DND-41 (cell line): ENCODE data around the gene HMGCL.

ENCODE experiments used
- ATAC-seq: fragments of 200-7000 bp; cut with Tn5 transposase; 3 replicates; pipeline ENCODE4 v1.9.1; 2021; ENCODE audit warnings: low read depth; ENCODE audit not compliant: insufficient read depth
- DNase-seq: peaks from one replicate; pipeline ENCODE4 v3.0.0-alpha.2; 2020
- H2AFZ ChIP-seq: 2 replicates; pipeline ENCODE4 v1.6.0; 2012; ENCODE audit warnings: low read depth, low read length
- H3K27ac ChIP-seq: 2 replicates; pipeline ENCODE4 v1.5.1; 2012; ENCODE audit warnings: low read length, inconsistent platforms
- H3K27me3 ChIP-seq: fragments of 200-600 bp; sonication (generic); 2 replicates; pipeline ENCODE4 v1.6.0; 2012; ENCODE audit warnings: low read length, mild to moderate bottlenecking, inconsistent platforms; ENCODE audit not compliant: insufficient read depth, poor library complexity
- H3K36me3 ChIP-seq: 2 replicates; pipeline ENCODE4 v1.5.1; 2012; ENCODE audit warnings: low read length, inconsistent platforms; ENCODE audit not compliant: insufficient read depth
- H3K4me1 ChIP-seq: 2 replicates; pipeline ENCODE4 v1.5.1; 2012; ENCODE audit warnings: mild to moderate bottlenecking, low read length; ENCODE audit not compliant: insufficient read depth
- H3K4me2 ChIP-seq: 2 replicates; pipeline ENCODE4 v1.6.0; 2012; ENCODE audit warnings: mild to moderate bottlenecking, moderate library complexity, low read length, inconsistent platforms; ENCODE audit not compliant: insufficient read depth
- H3K4me3 ChIP-seq, 2 experiments: fragments of 200-600 bp in 1 of 2; shearing (Covaris generic) in 1 of 2; 2 replicates each; pipeline ENCODE4 v1.5.1; 2012 to 2016; ENCODE audit warnings: inconsistent platforms in 2 of 2, low read length in 2 of 2, mild to moderate bottlenecking in 2 of 2, low read depth in 1 of 2, moderate library complexity in 1 of 2
- H3K79me2 ChIP-seq: 2 replicates; pipeline ENCODE4 v1.6.0; 2012; ENCODE audit warnings: low read length, inconsistent platforms; ENCODE audit not compliant: insufficient read depth
- H3K9ac ChIP-seq: 2 replicates; pipeline ENCODE4 v1.6.0; 2012; ENCODE audit warnings: low read depth, mild to moderate bottlenecking, inconsistent platforms, low read length, moderate library complexity
- H3K9me3 ChIP-seq: 2 replicates; pipeline ENCODE4 v1.5.1; 2012; ENCODE audit warnings: low read length, moderate library complexity, mild to moderate bottlenecking, inconsistent platforms; ENCODE audit not compliant: insufficient read depth, severe bottlenecking
- H4K20me1 ChIP-seq: 2 replicates; pipeline ENCODE4 v1.6.0; 2012; ENCODE audit warnings: low read length; ENCODE audit not compliant: insufficient read depth
- EZH2 ChIP-seq: IDR thresholded peaks from 3 replicates; pipeline ENCODE4 v1.6.1; 2012; ENCODE audit warnings: borderline replicate concordance, low read depth, mild to moderate bottlenecking, moderate library complexity, low read length, inconsistent platforms; ENCODE audit not compliant: severe bottlenecking
- TF ChIP-seq, protein P1 (sequence below): IDR thresholded peaks from 2 replicates; pipeline ENCODE4 v1.5.1; 2012; ENCODE audit warnings: borderline replicate concordance, low read length, moderate library complexity, mild to moderate bottlenecking; ENCODE audit not compliant: poor library complexity, severe bottlenecking; ENCODE audit errors: extremely low read depth

The HMGCL gene

DNA sequence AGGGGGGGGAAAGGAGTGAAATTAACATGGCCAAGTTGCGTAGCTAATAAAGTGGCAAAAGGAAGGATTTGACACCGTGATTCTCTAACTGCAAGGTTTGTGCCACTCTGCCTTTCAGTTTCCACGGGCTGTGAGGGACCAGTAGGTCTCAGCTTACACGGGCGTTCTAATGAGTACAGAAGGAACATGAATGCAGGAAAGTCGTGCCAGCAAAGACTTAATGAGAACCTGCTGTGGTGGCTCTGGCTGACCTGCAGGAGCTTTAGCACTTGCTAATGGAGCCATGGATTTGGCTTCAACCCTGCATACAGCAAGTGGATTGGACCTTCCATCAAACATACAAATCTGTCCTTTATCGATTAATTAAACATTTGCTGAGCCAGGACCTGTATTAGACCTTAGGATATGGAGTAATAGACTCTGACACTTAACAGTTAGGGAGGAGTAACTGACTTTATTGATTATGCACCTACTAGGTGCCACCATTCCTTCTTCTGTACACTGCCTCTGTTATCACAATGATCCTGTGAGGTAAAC lies 62.1 kb downstream of the HMGCL start:
- peaks cover 63% of the 10 kb centered on the region for H3K36me3 ChIP-seq
- H2AFZ ChIP-seq, result no peak overlapping the region
- no peak overlapping the region for H3K4me3 ChIP-seq
- ATAC-seq (no peak), DNase-seq (no peak)
- H3K9me3 ChIP-seq, result no peaks in the 10 kb centered on the region
- H4K20me1 ChIP-seq, result peaks cover 6% of the 10 kb centered on the region
- no peak overlapping the region for H3K4me2 ChIP-seq
- H3K27me3 ChIP-seq, result no peaks in the 10 kb centered on the region
- H3K27ac ChIP-seq, result no peak overlapping the region
- no peaks in the 10 kb centered on the region for H3K79me2 ChIP-seq
- TF ChIP-seq, protein P1, sequence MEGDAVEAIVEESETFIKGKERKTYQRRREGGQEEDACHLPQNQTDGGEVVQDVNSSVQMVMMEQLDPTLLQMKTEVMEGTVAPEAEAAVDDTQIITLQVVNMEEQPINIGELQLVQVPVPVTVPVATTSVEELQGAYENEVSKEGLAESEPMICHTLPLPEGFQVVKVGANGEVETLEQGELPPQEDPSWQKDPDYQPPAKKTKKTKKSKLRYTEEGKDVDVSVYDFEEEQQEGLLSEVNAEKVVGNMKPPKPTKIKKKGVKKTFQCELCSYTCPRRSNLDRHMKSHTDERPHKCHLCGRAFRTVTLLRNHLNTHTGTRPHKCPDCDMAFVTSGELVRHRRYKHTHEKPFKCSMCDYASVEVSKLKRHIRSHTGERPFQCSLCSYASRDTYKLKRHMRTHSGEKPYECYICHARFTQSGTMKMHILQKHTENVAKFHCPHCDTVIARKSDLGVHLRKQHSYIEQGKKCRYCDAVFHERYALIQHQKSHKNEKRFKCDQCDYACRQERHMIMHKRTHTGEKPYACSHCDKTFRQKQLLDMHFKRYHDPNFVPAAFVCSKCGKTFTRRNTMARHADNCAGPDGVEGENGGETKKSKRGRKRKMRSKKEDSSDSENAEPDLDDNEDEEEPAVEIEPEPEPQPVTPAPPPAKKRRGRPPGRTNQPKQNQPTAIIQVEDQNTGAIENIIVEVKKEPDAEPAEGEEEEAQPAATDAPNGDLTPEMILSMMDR, result no peak
- TF ChIP-seq EZH2, result no peak
- H3K4me1 ChIP-seq, result no peaks in the 10 kb centered on the region
- no peak overlapping the region for H3K9ac ChIP-seq

DNA sequence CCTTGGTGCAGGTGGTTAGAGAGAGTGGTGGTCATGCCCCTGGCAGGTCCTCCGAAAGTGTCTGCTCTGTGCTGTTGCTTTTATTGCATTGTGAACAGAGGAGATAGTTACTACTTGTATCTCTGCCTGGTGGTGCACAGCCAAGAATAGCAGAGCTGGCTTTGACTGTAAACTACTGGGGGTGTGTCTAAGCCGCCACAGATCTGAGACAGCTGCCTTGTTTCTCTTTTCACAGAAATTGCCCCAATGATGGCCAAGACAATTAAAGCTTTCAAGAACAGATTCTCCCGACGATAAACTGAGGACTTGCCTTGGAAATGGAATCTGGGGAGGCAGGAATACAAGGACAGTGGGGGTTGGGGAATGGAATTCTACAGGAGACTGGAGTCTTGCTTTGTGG lies 66.0 kb downstream of the HMGCL start:
- Histone ChIP-seq H3K27me3 (no peaks in the 10 kb centered on the region), H4K20me1 (peaks cover 6% of the 10 kb centered on the region), H3K9ac (no peak overlapping the region), H3K4me3 (no peak overlapping the region), H3K9me3 (no peaks in the 10 kb centered on the region), H3K36me3 (peaks cover 88% of the 10 kb centered on the region), H2AFZ (no peak overlapping the region), H3K27ac (no peak overlapping the region), H3K4me1 (no peaks in the 10 kb centered on the region), H3K79me2 (no peaks in the 10 kb centered on the region), H3K4me2 (no peak overlapping the region)
- no peak for DNase-seq
- ATAC-seq, result no peak
- TF ChIP-seq, protein P1, result no peak
- TF ChIP-seq EZH2, result no peak

DNA sequence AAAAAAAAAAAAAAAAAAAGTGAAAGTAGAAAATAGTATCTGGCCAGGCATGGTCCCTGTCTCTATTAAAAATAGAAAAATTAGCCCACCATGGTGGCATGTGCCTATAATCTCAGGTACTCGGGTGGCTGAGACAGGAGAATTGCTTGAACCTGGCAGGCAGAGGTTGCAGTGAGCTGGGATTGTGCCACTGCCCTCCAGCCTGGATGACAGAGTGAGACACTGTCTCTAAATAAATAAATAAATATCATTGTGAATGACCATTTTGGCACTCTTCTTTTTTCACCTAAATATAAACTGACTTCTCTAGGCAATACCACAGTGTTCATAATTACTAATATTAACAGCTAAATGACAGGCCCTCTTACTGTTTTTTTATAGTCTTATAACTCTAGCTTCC lies 67.4 kb downstream of the HMGCL start:
- H3K27ac ChIP-seq, result no peak overlapping the region
- ATAC-seq (no peak), DNase-seq (no peak)
- no peak overlapping the region for H3K4me3 ChIP-seq
- H3K79me2 ChIP-seq, result no peaks in the 10 kb centered on the region
- no peak for TF ChIP-seq EZH2
- TF ChIP-seq, protein P1, result no peak
- H2AFZ ChIP-seq, result no peak overlapping the region
- H3K9me3 ChIP-seq, result no peaks in the 10 kb centered on the region
- peaks cover 94% of the 10 kb centered on the region for H3K36me3 ChIP-seq
- no peaks in the 10 kb centered on the region for H3K4me1 ChIP-seq
- H3K27me3 ChIP-seq, result no peaks in the 10 kb centered on the region
- H4K20me1 ChIP-seq, result peaks cover 6% of the 10 kb centered on the region; the same call in 1 of the 2 replicates
- no peak overlapping the region for H3K9ac ChIP-seq
- no peak overlapping the region for H3K4me2 ChIP-seq

DNA sequence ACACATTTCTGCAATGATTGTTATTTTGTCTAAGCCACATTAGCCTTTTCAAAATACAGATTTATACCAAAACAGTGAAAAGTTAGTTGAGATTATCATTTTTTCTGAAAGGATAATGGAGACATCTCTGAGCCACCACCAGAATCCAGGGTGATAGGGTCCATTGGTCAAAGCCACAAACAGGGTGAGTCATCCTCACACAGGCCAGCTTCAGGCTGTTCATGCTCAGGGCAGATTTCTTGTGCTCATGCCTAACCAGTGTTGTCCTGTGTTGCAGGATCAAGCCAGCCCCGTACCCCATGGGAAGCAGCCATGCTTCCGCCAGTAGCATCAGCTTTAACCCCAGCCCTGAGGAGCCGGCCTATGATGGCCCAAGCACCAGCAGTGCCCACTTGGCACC lies 68.6 kb downstream of the HMGCL start:
- Histone ChIP-seq H3K4me3 (no peak overlapping the region), H2AFZ (no peak overlapping the region), H3K79me2 (peaks cover 6% of the 10 kb centered on the region; the same call in 1 of the 2 replicates), H4K20me1 (peaks cover 12% of the 10 kb centered on the region), H3K27ac (no peak overlapping the region), H3K9me3 (no peaks in the 10 kb centered on the region), H3K4me2 (no peak overlapping the region), H3K27me3 (no peaks in the 10 kb centered on the region), H3K36me3 (peaks cover 97% of the 10 kb centered on the region), H3K9ac (no peak overlapping the region), H3K4me1 (no peaks in the 10 kb centered on the region)
- DNase-seq (no peak), ATAC-seq (no peak)
- no peak for TF ChIP-seq EZH2
- TF ChIP-seq, protein P1, result no peak
